ENCODE measurements around the gene GGACT.
A peak's percentile ranks its signal among the peaks of the same experiment; 100 is the strongest.

GGACT gene

DNA sequence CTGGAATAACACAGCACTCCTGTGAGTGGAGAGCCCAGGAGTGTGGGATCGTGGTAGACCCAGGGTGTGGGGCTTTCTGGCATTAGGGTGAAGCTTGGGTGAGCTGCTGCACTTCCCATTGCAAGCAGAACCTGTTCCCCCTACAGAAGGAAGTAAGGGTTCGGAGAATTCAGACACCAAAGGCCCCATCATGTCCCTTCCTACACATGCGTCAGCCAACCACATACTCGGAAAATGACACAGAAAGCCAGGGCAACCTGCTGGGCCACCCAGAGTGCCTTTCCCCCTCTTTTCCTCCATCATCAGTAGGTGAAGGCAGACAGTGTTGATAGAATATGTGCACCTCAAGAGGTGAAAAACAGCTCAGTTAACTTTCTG lies 42.9 kb downstream of the GGACT start:
- ChIA-PET CTCF (interaction anchor here (1.0 kb wide), 1 partner anchor 28 kb away, joined by 4 read pairs; no protein-coding TSS in a partner anchor), POLR2A (no interaction called here)
- no peaks in the 10 kb centered on the region for H3K9me3 ChIP-seq (ENCODE audit: control insufficient read depth, insufficient read depth, low read depth, low read length)
- no peak overlapping the region for H3K27ac ChIP-seq (ENCODE audit: extremely low read depth, low read depth, low read length)
- no peak overlapping the region for H3K4me3 ChIP-seq (ENCODE audit: low read depth, low read length)
- no peaks in the 10 kb centered on the region for H3K36me3 ChIP-seq (ENCODE audit: control insufficient read depth in 2 of 2, insufficient read depth in 1 of 2, low read length in 2 of 2)
- TF ChIP-seq ZNF76 (tag by site-specific recombination; IDR thresholded peaks at IDR 0.05; ENCODE audit: borderline replicate concordance, low read depth) (no peak), ZSCAN30 (tag by site-specific recombination; IDR thresholded peaks at IDR 0.05) (no peak), ZFP41 (tag by site-specific recombination; IDR thresholded peaks at IDR 0.05; ENCODE audit: borderline replicate concordance) (no peak), GLI4 (tag by site-specific recombination; IDR thresholded peaks at IDR 0.05) (no peak), KLF8 (tag by site-specific recombination; IDR thresholded peaks at IDR 0.05) (no peak), ZNF324 (tag by site-specific recombination; IDR thresholded peaks at IDR 0.05) (no peak), ZNF350 (tag by site-specific recombination; IDR thresholded peaks at IDR 0.05) (no peak), ZFP69B (tag by site-specific recombination; IDR thresholded peaks at IDR 0.05) (no peak)
- TF ChIP-seq, protein P1, sequence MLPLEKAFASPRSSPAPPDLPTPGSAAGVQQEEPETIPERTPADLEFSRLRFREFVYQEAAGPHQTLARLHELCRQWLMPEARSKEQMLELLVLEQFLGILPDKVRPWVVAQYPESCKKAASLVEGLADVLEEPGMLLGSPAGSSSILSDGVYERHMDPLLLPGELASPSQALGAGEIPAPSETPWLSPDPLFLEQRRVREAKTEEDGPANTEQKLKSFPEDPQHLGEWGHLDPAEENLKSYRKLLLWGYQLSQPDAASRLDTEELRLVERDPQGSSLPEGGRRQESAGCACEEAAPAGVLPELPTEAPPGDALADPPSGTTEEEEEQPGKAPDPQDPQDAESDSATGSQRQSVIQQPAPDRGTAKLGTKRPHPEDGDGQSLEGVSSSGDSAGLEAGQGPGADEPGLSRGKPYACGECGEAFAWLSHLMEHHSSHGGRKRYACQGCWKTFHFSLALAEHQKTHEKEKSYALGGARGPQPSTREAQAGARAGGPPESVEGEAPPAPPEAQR (tag by site-specific recombination; IDR thresholded peaks at IDR 0.05), result no peak
- TF ChIP-seq, protein P2, sequence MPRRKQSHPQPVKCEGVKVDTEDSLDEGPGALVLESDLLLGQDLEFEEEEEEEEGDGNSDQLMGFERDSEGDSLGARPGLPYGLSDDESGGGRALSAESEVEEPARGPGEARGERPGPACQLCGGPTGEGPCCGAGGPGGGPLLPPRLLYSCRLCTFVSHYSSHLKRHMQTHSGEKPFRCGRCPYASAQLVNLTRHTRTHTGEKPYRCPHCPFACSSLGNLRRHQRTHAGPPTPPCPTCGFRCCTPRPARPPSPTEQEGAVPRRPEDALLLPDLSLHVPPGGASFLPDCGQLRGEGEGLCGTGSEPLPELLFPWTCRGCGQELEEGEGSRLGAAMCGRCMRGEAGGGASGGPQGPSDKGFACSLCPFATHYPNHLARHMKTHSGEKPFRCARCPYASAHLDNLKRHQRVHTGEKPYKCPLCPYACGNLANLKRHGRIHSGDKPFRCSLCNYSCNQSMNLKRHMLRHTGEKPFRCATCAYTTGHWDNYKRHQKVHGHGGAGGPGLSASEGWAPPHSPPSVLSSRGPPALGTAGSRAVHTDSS (tag by site-specific recombination; IDR thresholded peaks at IDR 0.05), result no peak
- no peaks in the 10 kb centered on the region for H3K4me1 ChIP-seq (ENCODE audit: control insufficient read depth, insufficient read depth, low read length)

DNA sequence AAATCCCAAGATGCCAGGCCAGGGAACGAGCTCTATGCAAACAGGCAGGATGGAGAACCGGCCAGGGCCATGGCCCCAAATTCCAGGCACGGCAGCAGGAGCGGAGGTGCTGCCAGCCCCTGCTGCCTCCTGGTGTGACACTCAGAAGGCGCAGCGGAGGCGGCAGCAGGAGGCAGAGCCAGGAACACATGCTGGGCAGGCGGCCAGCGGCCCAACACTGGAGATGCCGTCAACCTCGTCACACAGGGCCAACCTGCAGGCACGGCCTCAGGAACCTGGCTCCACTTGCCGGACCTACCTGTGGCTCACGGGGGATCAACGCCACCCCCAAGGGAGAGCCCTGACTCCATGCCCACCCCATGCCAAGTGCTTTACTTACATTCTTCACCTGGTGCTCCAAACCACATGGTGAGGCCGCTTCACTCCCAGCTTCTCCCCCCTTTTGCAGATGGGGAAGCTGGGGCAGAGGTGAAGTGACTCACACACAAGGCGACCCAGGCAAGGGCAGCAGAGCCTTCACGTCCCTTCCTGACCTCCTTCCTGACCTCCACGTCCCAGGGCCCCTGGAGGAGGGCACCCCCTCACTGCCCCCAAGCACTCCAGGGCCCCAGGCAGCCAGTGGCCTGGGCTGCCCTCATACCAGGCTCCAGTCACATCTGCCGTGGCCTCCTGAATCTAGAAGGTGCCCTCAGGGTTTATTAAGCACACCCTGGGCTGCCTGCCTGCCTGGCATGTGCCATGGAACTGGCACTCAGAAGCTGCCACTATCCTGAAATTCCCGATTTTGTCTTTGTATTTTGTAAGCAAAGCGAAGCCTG lies 43.5 kb downstream of the GGACT start:
- Histone ChIP-seq H3K27ac (ENCODE audit: extremely low read depth, low read depth, low read length) (no peak overlapping the region), H3K9me3 (ENCODE audit: control insufficient read depth, insufficient read depth, low read depth, low read length) (no peaks in the 10 kb centered on the region), H3K4me1 (ENCODE audit: control insufficient read depth, insufficient read depth, low read length) (no peaks in the 10 kb centered on the region), H3K4me3 (ENCODE audit: low read depth, low read length) (no peak overlapping the region), H3K36me3 (ENCODE audit: control insufficient read depth in 2 of 2, insufficient read depth in 1 of 2, low read length in 2 of 2) (no peaks in the 10 kb centered on the region)
- POLR2A ChIA-PET, result no interaction called here
- CTCF ChIA-PET, result interaction anchor here (0.7 to 1.0 kb wide), 2 partner anchors 28 to 618 kb away, joined by 3 to 4 read pairs; no protein-coding TSS in a partner anchor
- no peak for TF ChIP-seq KLF8 (tag by site-specific recombination; IDR thresholded peaks at IDR 0.05)
- peak; percentile 47 for TF ChIP-seq ZIC2 (tag by site-specific recombination; IDR thresholded peaks at IDR 0.05)

DNA sequence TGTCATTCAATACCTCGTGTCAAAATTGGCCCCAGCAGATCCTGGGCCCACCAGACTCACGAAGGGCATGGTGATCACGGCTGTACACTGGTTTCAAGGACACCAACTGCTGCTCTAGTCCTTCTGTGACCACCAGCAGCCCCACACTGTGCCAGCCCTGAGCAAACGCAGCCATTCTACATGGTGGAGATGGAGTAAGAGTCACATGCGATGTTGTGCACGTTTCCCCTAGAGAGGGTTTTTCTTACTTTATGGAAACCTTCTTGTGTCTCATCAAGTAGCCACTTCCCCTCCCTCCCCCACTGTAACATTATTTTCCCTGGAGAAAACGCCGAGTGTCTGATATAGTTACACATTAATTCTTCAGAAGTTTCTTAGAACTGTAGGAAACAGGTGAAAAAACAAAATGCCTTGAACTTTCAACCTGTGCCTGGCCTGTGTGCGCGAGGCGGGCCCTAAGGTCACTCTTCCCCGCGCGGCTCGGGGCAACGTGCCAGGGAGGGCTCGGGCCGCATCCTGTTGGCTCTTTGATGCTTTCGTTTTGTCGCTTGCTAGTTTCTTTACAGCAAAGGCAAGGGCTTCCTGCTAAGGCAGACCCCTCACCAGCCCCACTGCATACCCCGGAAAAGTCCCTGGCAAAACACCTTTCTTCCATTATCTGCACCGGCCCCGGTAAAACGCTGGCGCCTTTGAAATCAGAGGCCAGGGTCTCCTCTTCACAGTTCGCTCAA lies 44.6 kb downstream of the GGACT start:
- H3K27ac ChIP-seq (ENCODE audit: extremely low read depth, low read depth, low read length), result no peak overlapping the region
- H3K4me3 ChIP-seq (ENCODE audit: low read depth, low read length), result no peak overlapping the region
- no peaks in the 10 kb centered on the region for H3K4me1 ChIP-seq (ENCODE audit: control insufficient read depth, insufficient read depth, low read length)
- POLR2A ChIA-PET, result no interaction called here
- no peaks in the 10 kb centered on the region for H3K36me3 ChIP-seq (ENCODE audit: control insufficient read depth in 2 of 2, insufficient read depth in 1 of 2, low read length in 2 of 2)
- CTCF ChIA-PET, result no interaction called here
- H3K9me3 ChIP-seq (ENCODE audit: control insufficient read depth, insufficient read depth, low read depth, low read length), result no peaks in the 10 kb centered on the region
- TF ChIP-seq, protein P3, sequence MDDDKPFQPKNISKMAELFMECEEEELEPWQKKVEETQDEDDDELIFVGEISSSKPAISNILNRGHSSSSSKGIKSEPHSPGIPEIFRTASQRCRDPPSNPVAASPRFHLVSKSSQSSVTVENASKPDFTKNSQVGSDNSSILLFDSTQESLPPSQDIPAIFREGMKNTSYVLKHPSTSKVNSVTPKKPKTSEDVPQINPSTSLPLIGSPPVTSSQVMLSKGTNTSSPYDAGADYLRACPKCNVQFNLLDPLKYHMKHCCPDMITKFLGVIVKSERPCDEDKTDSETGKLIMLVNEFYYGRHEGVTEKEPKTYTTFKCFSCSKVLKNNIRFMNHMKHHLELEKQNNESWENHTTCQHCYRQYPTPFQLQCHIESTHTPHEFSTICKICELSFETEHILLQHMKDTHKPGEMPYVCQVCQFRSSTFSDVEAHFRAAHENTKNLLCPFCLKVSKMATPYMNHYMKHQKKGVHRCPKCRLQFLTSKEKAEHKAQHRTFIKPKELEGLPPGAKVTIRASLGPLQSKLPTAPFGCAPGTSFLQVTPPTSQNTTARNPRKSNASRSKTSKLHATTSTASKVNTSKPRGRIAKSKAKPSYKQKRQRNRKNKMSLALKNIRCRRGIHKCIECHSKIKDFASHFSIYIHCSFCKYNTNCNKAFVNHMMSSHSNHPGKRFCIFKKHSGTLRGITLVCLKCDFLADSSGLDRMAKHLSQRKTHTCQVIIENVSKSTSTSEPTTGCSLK (tag by site-specific recombination; IDR thresholded peaks at IDR 0.05), result no peak
- TF ChIP-seq, protein P4, sequence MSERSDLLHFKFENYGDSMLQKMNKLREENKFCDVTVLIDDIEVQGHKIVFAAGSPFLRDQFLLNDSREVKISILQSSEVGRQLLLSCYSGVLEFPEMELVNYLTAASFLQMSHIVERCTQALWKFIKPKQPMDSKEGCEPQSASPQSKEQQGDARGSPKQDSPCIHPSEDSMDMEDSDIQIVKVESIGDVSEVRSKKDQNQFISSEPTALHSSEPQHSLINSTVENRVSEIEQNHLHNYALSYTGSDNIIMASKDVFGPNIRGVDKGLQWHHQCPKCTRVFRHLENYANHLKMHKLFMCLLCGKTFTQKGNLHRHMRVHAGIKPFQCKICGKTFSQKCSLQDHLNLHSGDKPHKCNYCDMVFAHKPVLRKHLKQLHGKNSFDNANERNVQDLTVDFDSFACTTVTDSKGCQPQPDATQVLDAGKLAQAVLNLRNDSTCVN (tag by site-specific recombination; optimal IDR thresholded peaks at IDR 0.05), result no peak
- no peak for TF ChIP-seq ZNF10 (tag by site-specific recombination; IDR thresholded peaks at IDR 0.05)
- no peak for TF ChIP-seq RBAK (tag by site-specific recombination; IDR thresholded peaks at IDR 0.05)
- no peak for TF ChIP-seq ZNF830 (tag by site-specific recombination; IDR thresholded peaks at IDR 0.05; ENCODE audit: low read depth)
- TF ChIP-seq ZFP69B (tag by site-specific recombination; IDR thresholded peaks at IDR 0.05), result no peak
- no peak for TF ChIP-seq ZNF791 (tag by site-specific recombination; IDR thresholded peaks at IDR 0.05)
- TF ChIP-seq ZBTB48 (tag by site-specific recombination; IDR thresholded peaks at IDR 0.05), result no peak
- no peak for TF ChIP-seq TCF7L2 (IDR thresholded peaks at IDR 0.05; ENCODE audit: borderline replicate concordance, low read depth, low read length)
- no peak for TF ChIP-seq MEIS1 (CRISPR knock-in tag; IDR thresholded peaks at IDR 0.05; ENCODE audit: borderline replicate concordance)
- TF ChIP-seq, protein P5, sequence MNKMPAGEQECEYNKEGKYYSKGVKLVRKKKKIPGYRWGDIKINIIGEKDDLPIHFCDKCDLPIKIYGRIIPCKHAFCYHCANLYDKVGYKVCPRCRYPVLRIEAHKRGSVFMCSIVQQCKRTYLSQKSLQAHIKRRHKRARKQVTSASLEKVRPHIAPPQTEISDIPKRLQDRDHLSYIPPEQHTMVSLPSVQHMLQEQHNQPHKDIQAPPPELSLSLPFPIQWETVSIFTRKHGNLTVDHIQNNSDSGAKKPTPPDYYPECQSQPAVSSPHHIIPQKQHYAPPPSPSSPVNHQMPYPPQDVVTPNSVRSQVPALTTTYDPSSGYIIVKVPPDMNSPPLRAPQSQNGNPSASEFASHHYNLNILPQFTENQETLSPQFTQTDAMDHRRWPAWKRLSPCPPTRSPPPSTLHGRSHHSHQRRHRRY (tag by site-specific recombination; IDR thresholded peaks at IDR 0.05), result no peak
- no peak for TF ChIP-seq WT1 (tag by site-specific recombination; IDR thresholded peaks at IDR 0.05)
